ENCODE measurements around the gene OR6C65.
"Not testable (repeated sequence)": the region's sequence is repeated elsewhere in the genome, so short reads cannot be mapped to it uniquely, and the experiment has no call there.

Gene OR6C65

GRCh38 chr12:55400229-55400628 is at the start of gene OR6C65:
Gene OR6C65, plus strand, starts transcription at chr12:55400529. Its CDS starts 0 bp downstream, at chr12:55400529.
- DNase-seq (ENCODE audit: low read depth), result no peak

- not testable (repeated sequence) for DNase-seq (ENCODE audit: low read depth)
These were observed 45.0 kb upstream of the OR6C65 start for GRCh38 chr12:55355338-55355737.

- DNase-seq (ENCODE audit: low read depth), result no peak
These were observed 37.7 kb upstream of the OR6C65 start, which contains the start of gene OR6C75 for GRCh38 chr12:55362675-55363074. Gene OR6C75, plus strand, starts transcription at chr12:55362975. Its CDS starts 2,136 bp downstream, at chr12:55365111.

GRCh38 chr12:55365086-55365485 is 35.2 kb upstream of the OR6C65 start:
- DNase-seq (ENCODE audit: low read depth), result no peak

- no peak for DNase-seq (ENCODE audit: low read depth)
These were observed 27.8 kb upstream of the OR6C65 start for GRCh38 chr12:55372521-55372920.

- no peak for DNase-seq (ENCODE audit: low read depth)
These were observed 14.4 kb upstream of the OR6C65 start for GRCh38 chr12:55385891-55386290.

- no peak for DNase-seq (ENCODE audit: low read depth)
These were observed 8.1 kb upstream of the OR6C65 start for GRCh38 chr12:55392032-55392795.

GRCh38 chr12:55396326-55396725 is 4.0 kb upstream of the OR6C65 start:
- no peak for DNase-seq (ENCODE audit: low read depth)

DNA sequence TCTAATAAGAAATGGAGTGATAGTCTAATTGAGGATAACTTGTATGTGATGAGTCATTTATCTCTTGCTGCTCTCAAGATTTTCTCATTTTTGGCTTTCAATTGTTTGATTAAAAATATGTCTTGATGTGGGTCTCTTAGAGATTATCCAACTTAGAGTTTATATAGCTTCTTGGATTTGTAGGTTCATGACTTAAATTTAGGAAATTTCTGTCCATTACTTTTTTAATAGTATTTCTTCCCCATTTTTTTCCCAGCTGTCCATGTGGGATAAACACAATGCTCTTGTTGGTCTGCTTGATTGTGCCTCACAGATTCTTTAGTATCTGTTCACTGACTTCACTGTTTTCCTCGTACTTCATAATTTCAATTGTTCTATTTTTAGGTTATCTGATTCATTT is 7.5 kb downstream of the OR6C65 start:
- DNase-seq (ENCODE audit: low read depth), result no peak

GRCh38 chr12:55409133-55409532 is 8.8 kb downstream of the OR6C65 start:
- not testable (repeated sequence) for DNase-seq (ENCODE audit: low read depth)

DNA sequence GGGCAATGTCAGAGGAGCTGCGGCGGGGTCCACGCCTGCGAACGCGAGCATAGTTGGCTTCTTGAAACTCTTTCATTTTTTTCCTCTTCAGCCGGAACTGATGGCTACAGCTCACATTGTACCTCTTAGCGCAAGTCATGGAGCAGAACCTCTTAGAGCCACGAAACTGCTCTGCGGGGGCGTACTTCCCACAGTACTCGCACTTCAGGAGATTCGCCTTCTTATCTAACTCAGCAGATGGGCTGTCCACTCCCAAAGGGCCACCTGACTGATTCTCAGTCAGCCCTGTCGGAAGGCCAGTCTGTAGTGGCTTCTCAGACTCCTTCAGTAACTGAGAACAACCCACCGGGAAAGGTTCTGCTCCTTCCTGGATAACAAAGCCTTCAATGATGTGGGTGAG is 11.8 kb downstream of the OR6C65 start:
- DNase-seq (ENCODE audit: low read depth), result not testable (repeated sequence)

GRCh38 chr12:55413498-55414388 is 13.4 kb downstream of the OR6C65 start:
- DNase-seq (ENCODE audit: low read depth), result not testable (repeated sequence)

DNA sequence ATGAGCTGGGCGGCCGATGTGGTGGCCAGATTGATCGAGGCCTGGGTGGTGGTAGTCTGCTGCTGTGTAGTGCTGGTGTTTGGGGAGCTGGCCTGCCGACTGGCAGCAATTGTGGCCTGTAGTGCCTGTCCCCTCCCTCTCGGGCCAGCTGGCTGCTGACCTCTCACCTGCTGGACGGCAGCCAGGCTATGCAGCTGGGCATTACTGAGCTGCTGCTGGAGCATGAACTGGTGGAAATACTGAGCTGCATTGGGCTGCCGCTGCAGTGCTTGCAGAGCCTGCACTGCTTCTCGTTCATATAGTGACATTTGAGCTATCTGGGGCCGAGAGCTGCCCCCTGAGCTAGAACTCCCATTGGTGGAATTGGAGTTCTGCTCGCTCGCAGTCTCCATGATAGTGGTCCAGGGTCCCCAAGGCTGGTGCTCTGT is 14.1 kb downstream of the OR6C65 start:
- DNase-seq (ENCODE audit: low read depth), result not testable (repeated sequence)

- not testable (repeated sequence) for DNase-seq (ENCODE audit: low read depth)
These were observed 14.6 kb downstream of the OR6C65 start for GRCh38 chr12:55414889-55415288.

DNA sequence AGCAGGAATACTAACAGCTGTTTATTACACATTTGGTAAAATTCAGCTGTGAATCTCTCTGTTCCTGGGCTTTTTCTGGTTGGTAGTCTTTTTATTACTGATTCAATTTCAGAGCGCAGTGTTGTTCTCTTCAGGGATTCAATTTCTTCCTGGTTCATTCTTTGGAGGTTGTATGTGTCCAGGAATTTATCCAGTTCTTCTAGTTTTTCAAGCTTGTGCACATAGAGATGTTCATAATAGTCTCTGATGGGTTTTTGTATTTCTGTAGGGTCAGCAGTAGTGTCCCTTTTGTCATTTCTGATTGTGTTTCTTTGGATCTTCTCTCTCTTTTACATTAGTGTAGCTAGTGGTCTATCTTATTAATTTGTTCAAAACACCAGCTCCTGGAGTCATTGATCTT is 16.6 kb downstream of the OR6C65 start:
- no peak for DNase-seq (ENCODE audit: low read depth)

DNA sequence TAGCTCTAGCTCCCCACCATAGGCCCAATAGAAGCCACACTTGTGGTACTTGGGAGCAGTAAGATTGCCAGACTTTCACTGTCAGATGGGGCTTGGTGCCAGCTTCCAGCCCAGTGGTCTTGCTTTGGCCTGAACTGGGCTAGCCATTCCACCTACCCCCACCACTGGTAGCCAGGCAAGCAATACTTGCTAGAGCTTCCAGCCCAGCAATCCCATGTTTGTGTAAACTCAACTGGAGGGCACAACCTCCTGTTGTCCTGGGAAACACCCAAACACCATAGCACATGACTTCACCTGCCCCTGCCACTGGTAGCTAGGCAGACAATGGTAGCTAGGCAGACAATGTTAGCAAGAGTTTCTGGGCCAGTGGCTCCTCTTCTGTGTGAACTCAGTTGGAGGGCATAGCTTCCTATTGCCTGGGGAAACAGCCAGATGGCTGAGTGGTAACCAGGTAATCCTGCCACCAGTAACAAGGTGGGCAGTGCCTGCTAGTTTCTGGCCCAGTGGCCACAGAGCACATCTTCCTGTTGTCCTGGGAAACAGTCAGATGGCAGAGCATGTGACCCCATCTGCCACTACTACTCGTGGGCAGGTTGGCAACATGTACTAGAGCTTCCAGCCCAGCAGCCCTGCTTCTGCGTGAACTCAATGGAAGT is 20.1 kb downstream of the OR6C65 start:
- no peak for DNase-seq (ENCODE audit: low read depth)

DNA sequence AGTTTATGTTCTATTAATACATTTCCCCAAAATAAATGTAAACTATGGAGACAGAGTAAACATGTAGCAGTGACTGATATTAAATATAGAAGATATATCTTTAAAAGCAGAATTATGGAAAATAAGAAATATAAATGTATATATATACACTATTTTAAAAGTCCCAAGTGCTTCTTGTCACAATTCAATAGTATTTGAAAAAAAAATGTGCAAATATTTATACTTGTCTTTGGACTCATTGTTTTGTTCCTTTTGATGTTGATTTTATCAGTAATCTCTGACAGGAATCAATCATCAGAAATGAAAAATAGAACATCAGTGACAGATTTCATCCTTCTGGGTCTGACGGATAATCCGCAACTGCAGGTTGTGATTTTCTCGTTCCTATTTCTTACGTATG is 25.6 kb downstream of the OR6C65 start, which contains the start of gene OR6C76:
OR6C76 (plus strand) TSS at position 301 of the 400 bp plus-strand sequence; CDS start at position 301, 0 bp downstream.
- no peak for DNase-seq (ENCODE audit: low read depth)

DNA sequence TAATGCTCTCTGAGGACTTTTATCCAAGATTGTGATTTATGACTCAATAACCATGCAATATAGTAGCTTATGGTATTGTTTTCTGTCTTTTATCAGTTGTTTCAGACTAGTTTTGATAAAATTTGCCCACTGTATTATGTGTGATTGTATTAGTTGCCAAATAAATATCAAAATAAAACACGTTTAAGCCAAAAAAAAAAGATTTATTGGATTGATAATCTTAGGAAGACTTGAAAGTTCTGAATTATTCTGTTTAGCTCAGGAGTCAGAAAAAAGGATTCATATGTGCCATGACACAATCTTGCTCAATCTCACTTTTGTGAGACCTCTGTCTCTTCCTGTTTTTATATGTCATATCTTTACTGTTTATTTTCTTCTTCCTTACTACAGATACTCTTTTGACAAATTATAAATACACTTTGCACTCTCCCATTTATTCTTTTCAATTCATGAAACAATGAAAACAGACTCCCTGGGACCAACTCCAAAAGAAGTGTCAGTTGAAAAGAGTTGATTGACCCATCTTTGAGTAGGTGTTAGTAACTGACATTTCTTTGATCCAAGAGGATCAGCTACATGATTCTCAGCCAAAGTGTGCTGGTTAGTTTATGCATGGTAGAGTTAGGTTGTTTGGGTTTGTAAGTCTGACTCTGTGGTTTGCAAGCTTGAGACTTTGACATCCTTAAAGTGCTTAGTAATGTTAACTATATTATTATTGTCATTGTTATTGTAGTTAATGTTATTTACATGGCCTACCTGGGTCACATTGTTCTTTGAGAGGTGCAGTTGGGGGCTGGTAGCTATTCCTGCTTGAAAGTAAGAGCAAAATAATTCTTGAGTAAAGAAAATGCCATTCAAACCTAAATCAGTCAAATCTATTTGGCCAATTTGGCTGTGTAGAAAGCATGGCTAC is 28.3 kb downstream of the OR6C65 start:
- DNase-seq (ENCODE audit: low read depth), result no peak

DNA sequence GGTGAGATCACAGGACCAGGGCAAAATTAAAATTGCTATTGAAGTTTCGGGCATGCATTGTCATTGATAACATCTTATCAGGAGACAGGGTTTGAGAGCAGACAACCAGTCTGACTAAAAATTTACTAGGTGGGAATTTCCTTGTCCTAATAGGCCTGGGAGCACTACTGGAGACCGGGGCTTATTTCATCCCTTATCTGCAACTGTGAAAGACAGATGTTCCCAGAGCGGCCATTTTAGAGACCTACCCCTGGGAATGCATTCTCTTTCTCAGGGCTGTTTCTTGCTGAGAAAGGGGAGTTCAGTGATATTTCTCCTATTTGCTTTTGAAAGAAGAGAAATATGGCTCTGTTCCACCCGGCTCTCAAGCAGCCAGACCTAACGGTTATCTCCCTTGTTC is 40.9 kb downstream of the OR6C65 start:
- not testable (repeated sequence) for DNase-seq (ENCODE audit: low read depth)

DNA sequence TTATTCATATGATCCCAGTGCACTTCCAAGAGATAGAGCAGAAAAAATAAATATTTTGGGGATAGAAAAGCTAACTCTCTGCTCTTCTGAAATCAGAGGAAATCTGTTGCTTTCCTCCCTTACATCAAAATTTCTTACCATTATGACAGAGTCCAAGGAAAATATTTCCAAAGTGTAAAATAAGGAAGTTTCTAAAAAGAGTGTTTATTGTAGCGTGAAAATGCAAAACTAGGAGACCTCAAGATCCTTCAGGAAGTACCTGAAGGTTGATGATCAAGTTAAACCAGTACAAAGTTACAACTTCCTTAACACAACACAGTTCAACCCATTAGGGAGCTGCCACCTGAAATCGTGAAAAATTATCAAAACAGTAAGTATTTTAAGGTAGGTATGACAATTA is 43.4 kb downstream of the OR6C65 start, which contains the start of gene OR6C2:
OR6C2 (plus strand) TSS at position 301 of the 400 bp plus-strand sequence. CDS start 8,138 bp downstream, outside the sequence.
- DNase-seq (ENCODE audit: low read depth), result no peak

DNA sequence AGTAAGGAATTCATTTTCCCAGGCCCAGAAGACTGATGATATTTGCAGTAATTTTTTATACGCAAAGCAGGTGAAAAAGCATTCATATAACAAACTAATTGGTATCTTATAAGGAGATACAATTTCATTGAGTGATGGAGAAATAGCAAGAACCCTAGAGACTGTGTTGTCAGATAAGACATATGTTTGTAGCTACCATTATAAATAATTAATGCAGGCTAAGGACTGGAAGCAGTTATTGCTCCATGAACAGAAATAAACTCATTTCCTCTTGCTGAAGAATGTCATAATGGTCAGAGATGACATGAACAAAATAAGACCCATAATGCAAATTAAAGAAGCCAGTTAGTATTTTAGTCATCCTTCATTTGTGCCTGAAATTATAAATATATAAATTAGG is 45.0 kb downstream of the OR6C65 start:
- no peak for DNase-seq (ENCODE audit: low read depth)
